ENCODE measurements around the gene RBMS1. TPM values are rescaled to one million over a fixed set of nuclear protein-coding genes. Genes with fewer than 3 reads are reported as not detected.

RBMS1 gene
- total RNA-seq, 1 experiment from 2014 or later = 65.4 TPM

- H3K4me1 Mint-ChIP-seq (ENCODE audit: insufficient read depth, unreplicated experiment) = no peaks in the 10 kb centered on the region
- peaks cover 60% of the 10 kb centered on the region for H3K36me3 Mint-ChIP-seq (ENCODE audit: insufficient read depth, unreplicated experiment)
- CTCF ChIA-PET = interaction anchor here (0.7 to 1.9 kb wide), 4 partner anchors 9 to 795 kb away, joined by 3 to 4 read pairs (median 3); no protein-coding TSS in a partner anchor
- DNase-seq (ENCODE audit: unreplicated experiment) = no peak
- H3K27ac Mint-ChIP-seq (ENCODE audit: low read depth, unreplicated experiment) = no peak overlapping the region
- no peak for TF ChIP-seq CTCF (IDR thresholded peaks at IDR 0.05; ENCODE audit: unreplicated experiment)
- BruUV-seq (replicated peaks) = no TSS peak
- no peaks in the 10 kb centered on the region for H3K9me3 Mint-ChIP-seq (ENCODE audit: unreplicated experiment)
- POLR2A ChIA-PET = no interaction called here
- intact Hi-C loops (cut with micrococcal nuclease) = no loop called here
- no peak overlapping the region for H3K4me3 Mint-ChIP-seq (ENCODE audit: unreplicated experiment)
- H3K27me3 Mint-ChIP-seq (ENCODE audit: insufficient read depth, unreplicated experiment) = no peaks in the 10 kb centered on the region
Observed at GRCh38 chr2:160269365-160269764, 224.2 kb downstream of the RBMS1 start.

- CTCF ChIA-PET = no interaction called here
- Mint-ChIP-seq H3K4me1 (ENCODE audit: insufficient read depth, unreplicated experiment) (no peaks in the 10 kb centered on the region), H3K27me3 (ENCODE audit: insufficient read depth, unreplicated experiment) (no peaks in the 10 kb centered on the region), H3K36me3 (ENCODE audit: insufficient read depth, unreplicated experiment) (peaks cover 51% of the 10 kb centered on the region), H3K4me3 (ENCODE audit: unreplicated experiment) (no peak overlapping the region), H3K27ac (ENCODE audit: low read depth, unreplicated experiment) (no peak overlapping the region), H3K9me3 (ENCODE audit: unreplicated experiment) (no peaks in the 10 kb centered on the region)
- POLR2A ChIA-PET = interaction anchor here (1.0 kb wide), 1 partner anchor 708 kb away, joined by 3 read pairs; no protein-coding TSS in a partner anchor
- BruUV-seq (replicated peaks) = no TSS peak
- intact Hi-C loops (cut with micrococcal nuclease) = no loop called here
- TF ChIP-seq CTCF (IDR thresholded peaks at IDR 0.05; ENCODE audit: unreplicated experiment) = no peak
- no peak for DNase-seq (ENCODE audit: unreplicated experiment)
Observed at GRCh38 chr2:160268151-160268781, 225.3 kb downstream of the RBMS1 start.

GRCh38 chr2:160267692-160268091 is 225.9 kb downstream of the RBMS1 start:
- H3K27me3 Mint-ChIP-seq (ENCODE audit: insufficient read depth, unreplicated experiment) = no peaks in the 10 kb centered on the region
- intact Hi-C loops (cut with micrococcal nuclease) = no loop called here
- no peak for TF ChIP-seq CTCF (IDR thresholded peaks at IDR 0.05; ENCODE audit: unreplicated experiment)
- no peak overlapping the region for H3K4me3 Mint-ChIP-seq (ENCODE audit: unreplicated experiment)
- no TSS peak for BruUV-seq (replicated peaks)
- H3K27ac Mint-ChIP-seq (ENCODE audit: low read depth, unreplicated experiment) = no peak overlapping the region
- CTCF ChIA-PET = interaction anchor here (0.6 to 0.7 kb wide), 2 partner anchors 10 to 56 kb away, joined by 4 read pairs; no protein-coding TSS in a partner anchor
- no peaks in the 10 kb centered on the region for H3K9me3 Mint-ChIP-seq (ENCODE audit: unreplicated experiment)
- POLR2A ChIA-PET = interaction anchor here (1.0 kb wide), 2 partner anchors 26 to 709 kb away, joined by 3 read pairs; no protein-coding TSS in a partner anchor
- no peak for DNase-seq (ENCODE audit: unreplicated experiment)
- no peaks in the 10 kb centered on the region for H3K4me1 Mint-ChIP-seq (ENCODE audit: insufficient read depth, unreplicated experiment)
- peaks cover 48% of the 10 kb centered on the region for H3K36me3 Mint-ChIP-seq (ENCODE audit: insufficient read depth, unreplicated experiment)

- CTCF ChIA-PET = interaction anchor here (0.6 to 0.9 kb wide), 4 partner anchors 11 to 797 kb away, joined by 3 to 4 read pairs (median 4); no protein-coding TSS in a partner anchor
- no peaks in the 10 kb centered on the region for H3K4me1 Mint-ChIP-seq (ENCODE audit: insufficient read depth, unreplicated experiment)
Observed at GRCh38 chr2:160267022-160267421, 226.6 kb downstream of the RBMS1 start.

More at GRCh38 chr2:160267022-160267421, 226.6 kb downstream of the RBMS1 start:
- no TSS peak for BruUV-seq (replicated peaks)
- H3K27ac Mint-ChIP-seq (ENCODE audit: low read depth, unreplicated experiment) = no peak overlapping the region
- H3K36me3 Mint-ChIP-seq (ENCODE audit: insufficient read depth, unreplicated experiment) = peaks cover 41% of the 10 kb centered on the region
- TF ChIP-seq CTCF (IDR thresholded peaks at IDR 0.05; ENCODE audit: unreplicated experiment) = no peak
- no peaks in the 10 kb centered on the region for H3K9me3 Mint-ChIP-seq (ENCODE audit: unreplicated experiment)
- intact Hi-C loops (cut with micrococcal nuclease) = no loop called here
- no peak for DNase-seq (ENCODE audit: unreplicated experiment)
- H3K4me3 Mint-ChIP-seq (ENCODE audit: unreplicated experiment) = no peak overlapping the region
- POLR2A ChIA-PET = interaction anchor here (1.0 kb wide), 2 partner anchors 25 to 710 kb away, joined by 3 read pairs; no protein-coding TSS in a partner anchor
- no peaks in the 10 kb centered on the region for H3K27me3 Mint-ChIP-seq (ENCODE audit: insufficient read depth, unreplicated experiment)
